Measurements from ENCODE around the gene NKX2-1. TPM values are rescaled to one million over a fixed set of nuclear protein-coding genes. Genes with fewer than 3 reads are reported as not detected.
"Not testable (repeated sequence)": the region's sequence is repeated elsewhere in the genome, so short reads cannot be mapped to it uniquely, and the experiment has no call there.

Gene NKX2-1
- total RNA-seq (2014; rRNA removed; shearing (Covaris generic)), result not detected in 2 replicates
- not detected in 2 replicates for polyA plus RNA-seq (2014; cell fraction: nucleus; rRNA removed)

DNA sequence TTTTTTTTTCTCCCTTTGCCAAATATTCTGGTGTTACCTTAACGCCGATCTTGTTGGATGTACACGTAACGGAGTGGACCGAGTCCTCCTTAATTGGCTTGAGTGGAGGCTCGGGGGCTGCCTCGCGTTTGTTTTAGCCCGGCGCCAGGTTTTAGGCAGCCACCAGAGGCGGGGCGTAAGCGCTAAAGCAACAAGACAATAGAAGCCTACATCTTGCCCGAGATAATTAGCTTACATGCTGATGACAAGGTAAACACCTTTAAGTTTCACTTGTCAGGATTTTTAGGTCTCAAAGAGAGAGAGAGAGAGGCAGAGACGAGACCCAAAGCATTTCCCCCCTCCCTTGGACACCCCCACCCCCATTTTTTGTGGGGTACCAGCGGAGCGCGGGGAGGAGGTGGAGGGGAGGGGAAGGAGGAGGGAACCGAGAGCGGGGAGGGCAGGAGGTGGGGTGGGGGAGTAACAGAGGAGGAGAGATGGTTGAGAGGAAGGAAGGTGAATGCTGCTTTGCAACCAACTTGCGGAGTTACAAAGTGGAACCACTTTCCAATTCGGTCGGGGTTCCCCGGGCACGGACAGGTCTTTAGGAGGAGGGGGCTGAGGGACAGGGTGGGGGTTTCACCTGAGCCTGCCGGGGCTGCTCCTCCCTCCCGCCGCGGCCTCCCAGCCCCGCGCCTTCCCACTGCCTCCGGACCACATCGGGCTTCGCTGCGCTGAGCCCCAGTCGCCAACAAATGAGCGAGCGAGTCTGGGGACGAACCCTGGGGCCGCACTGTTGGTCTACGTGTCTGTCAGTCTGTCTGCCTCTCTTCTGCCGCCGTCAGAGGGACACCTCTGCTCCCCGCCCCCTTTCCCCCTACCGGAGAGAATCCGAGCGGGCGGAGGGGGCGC, at the start of gene NKX2-1:
Gene NKX2-1 (minus strand): TSS at position 802 of the 891 bp plus-strand sequence. CDS start 103 bp downstream, at position 699.
- DNase-seq (ENCODE audit: extremely low read depth, low read depth), result no peak

DNA sequence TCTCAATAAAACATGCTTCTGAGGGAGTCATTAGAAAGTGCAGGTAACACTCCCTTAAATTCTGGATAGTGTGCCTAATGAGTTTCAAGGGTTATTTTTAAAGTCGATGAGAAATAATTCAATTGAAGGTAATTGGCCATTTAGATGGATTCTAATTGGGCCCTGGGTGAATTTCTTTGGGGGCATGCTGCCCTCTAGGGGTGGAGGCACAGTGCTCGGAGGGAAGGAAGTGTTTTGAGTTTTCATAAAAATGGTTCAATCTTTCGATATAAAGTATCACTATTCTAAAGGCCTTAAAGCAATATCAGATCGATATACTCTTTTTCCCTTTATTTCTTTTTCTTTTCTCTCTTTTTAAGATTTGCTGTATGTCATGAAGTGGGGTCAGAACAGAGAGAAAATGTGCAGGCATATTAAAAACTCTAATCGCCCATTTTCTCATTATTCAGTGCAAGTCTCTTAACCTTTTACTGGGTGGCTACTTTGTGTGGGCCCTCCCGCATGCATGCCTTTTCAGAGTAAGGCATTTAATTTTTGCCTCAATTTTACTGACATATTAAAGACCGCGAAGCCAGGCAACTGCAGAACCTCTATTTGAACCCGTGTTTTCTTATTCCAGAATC, 36.9 kb upstream of the NKX2-1 start:
- peak; percentile 24 for DNase-seq (ENCODE audit: extremely low read depth, low read depth)

DNA sequence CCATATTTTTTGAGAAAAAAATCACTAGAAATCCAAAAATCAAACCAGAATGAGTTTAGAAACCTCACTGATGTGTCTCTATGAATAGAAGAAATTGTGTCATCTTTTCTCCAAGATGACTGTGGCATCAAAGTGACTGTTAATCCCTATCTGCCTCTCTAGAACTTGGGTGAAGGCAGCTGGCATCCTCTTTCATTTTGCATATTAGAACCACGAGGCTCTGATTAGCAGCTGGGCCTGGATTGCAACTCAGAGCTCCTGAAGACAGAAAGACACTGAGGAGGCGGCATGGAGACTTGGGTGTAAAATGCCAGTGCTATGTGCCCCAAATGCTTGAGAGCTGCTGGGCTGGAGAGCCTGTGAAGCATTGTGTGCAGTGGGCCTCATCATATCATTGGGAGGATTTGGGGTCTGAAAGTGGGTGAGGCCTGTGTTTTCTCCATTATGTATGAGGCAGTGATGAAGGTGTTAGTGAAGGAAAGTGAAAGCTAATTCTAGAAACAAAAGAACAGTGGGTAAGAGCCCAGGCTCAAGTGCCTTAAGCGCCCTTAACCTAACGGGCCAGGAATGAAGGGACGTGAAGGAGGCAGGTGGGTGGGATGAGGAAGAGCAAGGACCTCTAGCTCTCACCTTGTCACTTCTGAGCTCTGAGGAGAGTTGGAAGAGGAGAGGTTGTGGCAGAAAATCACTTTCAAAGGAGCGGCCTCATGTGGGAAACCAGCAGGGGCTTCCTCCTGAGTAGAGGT, 36.1 kb upstream of the NKX2-1 start:
- DNase-seq (ENCODE audit: extremely low read depth, low read depth), result no peak

DNA sequence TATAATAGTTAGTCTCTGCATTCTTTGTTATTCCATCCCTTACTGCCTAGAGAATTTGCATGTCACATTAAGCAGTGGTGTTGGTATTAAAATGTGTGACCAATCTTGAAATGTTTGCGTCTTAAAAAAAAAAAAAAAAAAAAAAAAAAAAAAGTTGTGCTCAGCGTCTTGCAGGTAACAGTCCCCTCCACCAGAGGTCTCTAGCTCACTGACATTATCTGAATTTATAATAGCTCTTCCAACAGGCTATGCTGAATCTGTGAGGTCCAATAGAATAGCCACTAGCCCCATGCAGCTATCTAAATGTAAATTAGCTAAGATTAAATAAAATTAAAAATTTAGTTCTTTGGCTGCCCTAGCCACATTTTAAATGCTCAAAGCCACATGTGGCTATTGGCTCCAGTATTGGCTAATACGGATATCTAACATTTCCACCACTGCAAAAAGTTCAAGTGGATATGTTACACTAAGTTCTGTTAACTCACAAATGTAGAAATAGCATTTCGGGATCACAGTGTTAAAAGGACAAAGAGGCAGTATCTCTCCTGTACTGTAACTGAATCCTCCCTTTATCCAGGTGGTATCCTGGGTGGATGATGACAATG, 33.7 kb upstream of the NKX2-1 start:
- DNase-seq (ENCODE audit: extremely low read depth, low read depth), result peak; percentile 48

DNA sequence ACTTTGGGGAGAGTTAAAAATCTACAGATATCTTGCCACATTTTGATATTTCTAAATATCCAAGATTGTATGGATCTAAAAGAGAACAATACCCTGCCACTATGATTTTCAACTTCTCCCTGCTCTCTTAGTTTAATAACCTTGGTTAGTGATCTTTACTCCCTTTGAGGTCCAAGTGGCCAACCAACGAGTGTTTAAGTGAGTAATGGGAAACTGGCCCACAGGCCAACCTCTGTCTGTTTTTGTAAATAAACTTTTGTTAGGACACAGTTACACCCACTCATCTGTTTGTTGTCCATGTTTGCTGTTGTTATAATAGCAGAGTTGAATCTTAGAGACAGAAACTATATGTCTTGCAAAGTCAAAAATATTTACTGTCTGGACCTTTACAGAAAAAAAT, 30.9 kb upstream of the NKX2-1 start:
- DNase-seq (ENCODE audit: extremely low read depth, low read depth), result no peak

DNA sequence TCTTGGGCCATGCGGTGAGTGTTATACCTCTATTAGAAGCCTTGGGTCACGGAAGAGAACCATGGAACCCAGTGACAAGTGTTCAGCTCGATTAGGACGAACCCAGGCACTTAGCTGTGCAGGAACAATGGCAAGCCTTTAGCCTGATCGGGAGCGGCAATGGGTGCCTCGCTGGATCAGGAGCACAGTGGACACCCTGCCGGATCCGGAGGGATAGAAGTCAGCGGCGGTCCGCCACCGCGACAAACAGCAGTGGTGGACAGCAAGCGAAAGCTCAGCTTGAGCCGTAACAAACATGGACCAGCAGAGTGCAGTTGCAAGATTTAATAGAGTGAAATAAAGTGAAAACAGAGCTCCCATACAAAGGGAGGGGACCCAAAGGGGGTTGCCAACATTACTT, 24.2 kb upstream of the NKX2-1 start:
- DNase-seq (ENCODE audit: extremely low read depth, low read depth), result not testable (repeated sequence)

DNA sequence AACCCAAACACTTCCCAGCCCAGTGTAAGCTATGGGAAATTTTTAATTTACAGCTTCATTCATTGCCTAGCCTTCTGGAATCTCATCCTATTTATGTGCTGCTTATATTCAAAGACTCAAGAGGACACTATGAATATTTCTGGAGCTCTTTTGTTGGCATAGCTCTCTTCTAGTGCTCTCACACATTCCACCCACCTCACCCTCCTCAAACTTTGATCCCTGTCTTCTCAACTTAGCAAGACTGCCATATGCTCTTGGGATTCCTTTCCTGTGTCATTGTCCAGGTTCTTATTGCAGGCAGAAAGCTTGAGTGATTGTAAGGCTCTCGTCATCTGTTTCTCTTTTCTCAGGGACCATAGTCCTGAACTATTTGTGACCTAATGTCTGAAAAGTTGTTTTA, 18.0 kb upstream of the NKX2-1 start:
- no peak for DNase-seq (ENCODE audit: extremely low read depth, low read depth)

DNA sequence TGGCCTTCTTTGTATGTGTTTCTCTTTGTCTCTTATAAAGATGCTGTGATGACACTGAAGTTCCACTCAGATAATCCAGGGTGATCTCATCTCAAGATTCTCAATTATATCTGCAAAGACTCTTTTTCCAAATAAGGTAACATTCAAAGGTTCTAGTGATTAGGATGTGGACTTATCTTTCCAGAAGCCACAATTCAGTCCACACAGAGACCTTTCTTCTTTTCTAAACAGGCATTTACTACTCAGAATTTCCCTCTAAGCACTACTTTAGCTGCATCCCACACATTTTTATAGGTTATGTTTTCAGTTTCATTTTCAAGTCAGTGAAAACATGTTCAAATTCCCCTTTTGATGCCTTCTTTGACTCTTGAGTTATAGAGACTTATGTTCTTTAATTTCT, 9.0 kb upstream of the NKX2-1 start:
- DNase-seq (ENCODE audit: extremely low read depth, low read depth), result no peak

DNA sequence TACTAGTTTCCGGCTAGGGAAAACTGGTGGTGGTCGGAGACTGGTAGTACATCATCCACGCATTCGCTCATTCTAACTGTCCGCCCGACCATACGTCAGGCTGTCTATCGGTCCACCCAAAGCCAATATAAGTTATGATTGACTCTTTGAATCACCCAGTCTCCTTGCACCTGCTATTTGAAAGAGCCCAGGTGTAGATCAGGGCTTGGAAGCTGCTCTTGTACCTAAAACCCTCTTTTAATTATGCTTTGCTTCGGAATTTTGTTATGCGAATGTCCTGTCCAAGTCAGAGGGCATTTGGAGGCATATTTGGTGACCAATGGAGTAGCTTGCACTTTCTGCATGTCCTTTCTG, 5.7 kb upstream of the NKX2-1 start:
- no peak for DNase-seq (ENCODE audit: extremely low read depth, low read depth)

DNA sequence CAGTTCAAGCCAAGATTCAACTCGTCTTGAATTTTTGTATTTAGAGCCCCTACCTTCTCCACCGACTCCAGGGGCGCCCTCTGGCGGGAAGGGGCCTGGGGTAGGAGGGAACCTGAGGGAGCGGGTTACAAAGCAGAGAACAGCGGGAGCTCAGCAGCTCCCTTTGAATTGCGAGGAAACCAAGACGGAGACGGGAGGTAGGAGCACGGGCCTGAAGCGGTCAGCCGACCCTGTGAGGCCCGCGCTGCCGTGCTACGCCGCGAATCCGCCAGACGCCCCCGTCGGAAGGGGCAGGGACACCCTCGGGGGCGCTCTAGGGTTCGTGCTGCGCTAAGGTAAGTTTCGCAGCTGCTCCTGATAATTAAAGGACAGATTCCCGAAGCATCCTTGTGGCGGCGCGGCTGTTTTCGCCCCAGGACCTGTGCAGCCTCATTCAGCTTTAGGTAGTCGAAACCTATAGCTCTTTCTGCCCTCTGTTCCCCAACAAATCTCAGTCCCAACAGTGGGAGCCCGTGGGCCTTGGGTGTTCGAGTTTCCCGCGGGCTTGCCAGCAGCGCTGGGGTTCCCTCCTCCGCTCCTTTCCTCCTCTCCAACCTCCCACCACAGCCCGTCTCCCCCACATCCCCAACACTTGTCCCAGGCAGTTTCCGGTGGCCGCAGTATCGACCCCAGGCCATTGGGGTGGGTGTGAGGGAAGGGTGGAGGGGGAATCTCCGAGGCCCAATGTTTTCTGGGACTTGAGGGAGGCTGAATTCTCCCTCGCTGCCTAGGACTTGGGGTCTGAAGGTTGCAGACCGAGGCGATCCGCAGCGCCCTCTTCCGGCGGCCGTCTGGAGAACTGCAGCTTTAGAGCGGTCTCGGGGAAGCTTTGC, 5.1 kb upstream of the NKX2-1 start:
- DNase-seq (ENCODE audit: extremely low read depth, low read depth), result peak; percentile 55

DNA sequence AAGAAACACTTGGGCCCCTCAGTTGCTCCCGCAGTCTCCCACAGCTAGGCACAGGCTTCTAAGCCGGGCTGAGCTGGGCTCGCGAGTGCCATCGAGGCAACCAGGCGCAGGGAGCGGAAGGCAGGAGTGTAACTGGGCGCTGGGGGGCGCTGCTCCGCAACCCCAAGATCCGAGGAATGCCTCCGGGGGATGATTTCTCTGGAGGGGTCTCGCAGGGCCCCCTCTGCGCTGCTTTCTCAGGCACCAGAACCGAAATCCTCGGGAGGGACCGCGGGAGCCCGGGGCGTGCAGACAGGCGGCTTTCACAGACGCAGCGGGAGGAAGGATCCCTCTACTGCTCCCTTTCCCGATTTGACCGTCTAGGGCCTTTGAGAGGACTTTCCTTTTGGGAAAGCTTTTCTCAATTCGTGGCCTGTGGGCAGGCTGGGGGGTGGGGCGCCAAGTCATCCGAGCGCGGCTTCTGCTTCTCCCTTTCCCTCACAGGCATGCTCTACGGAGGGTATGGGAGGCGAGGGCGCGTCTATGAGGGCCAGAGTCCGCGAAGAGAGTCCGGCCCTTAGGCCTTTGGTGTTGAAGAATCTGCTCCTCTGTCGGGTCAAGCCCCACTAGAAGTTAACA, 4.3 kb upstream of the NKX2-1 start:
- no peak for DNase-seq (ENCODE audit: extremely low read depth, low read depth)

DNA sequence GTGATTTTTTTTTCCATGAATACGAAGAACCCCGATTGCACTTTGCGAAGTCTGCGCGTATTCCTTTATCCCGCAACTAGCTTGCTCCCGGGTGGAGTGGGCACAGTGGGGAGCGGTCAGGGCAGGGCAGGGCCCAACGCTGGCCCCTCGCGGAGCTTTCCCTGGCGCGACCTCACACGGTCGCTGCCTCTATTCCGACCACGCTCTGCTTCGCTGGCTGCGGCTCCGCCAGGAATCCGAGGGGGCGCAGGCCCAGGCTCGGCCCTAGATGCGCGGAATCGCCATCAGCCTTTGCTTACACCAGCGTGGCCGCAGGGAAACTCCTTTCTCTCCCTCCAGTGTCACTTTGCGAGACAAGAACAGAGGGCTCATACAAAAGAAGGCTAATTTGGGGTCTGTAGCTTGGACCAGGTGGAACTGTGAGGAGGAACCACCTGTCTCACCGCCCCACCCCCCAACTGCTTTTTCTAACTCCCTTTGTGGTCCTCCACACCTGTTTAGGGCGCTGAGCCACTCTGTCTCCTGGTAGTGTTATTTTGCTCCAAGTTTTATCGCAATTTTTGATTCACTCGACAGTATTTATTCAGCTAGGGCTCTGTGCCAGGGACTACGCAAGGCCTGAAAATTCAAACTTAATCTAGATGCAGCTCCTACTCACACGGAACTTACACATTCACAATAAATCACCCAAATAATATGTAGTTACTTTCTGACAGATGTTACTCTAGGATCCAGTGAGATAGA, 3.1 kb upstream of the NKX2-1 start:
- DNase-seq (ENCODE audit: extremely low read depth, low read depth), result no peak

DNA sequence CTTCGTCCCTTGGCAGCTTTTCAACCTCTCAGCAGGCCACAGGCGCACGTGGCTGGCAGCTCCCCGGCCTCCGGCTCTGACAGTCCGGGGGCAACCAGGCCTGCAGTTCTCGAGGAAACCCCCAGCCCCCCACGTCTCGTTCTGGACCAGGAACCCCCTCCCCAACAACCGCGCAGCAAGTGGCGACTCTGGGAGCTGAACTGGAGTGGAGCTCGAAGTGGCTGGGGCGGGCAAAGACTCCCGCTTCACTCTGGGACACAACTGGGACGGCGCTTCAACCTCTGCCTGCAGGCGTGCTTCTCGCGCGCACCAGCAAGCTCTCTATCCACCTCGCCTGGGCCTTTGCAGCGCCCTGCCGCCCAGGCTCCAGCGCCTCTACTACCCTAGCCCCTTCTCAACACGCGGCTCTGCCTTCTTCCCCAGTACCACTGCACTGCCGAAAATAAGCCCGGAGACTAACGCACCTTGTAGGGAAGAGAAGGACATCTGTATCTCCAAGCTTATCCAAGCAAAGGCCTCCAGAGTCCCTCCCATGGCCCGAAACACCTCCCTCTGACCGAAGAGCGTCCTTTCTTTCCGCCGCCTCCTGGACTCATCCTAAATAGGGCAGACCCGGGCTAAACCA, 2.4 kb upstream of the NKX2-1 start:
- no peak for DNase-seq (ENCODE audit: extremely low read depth, low read depth)

DNA sequence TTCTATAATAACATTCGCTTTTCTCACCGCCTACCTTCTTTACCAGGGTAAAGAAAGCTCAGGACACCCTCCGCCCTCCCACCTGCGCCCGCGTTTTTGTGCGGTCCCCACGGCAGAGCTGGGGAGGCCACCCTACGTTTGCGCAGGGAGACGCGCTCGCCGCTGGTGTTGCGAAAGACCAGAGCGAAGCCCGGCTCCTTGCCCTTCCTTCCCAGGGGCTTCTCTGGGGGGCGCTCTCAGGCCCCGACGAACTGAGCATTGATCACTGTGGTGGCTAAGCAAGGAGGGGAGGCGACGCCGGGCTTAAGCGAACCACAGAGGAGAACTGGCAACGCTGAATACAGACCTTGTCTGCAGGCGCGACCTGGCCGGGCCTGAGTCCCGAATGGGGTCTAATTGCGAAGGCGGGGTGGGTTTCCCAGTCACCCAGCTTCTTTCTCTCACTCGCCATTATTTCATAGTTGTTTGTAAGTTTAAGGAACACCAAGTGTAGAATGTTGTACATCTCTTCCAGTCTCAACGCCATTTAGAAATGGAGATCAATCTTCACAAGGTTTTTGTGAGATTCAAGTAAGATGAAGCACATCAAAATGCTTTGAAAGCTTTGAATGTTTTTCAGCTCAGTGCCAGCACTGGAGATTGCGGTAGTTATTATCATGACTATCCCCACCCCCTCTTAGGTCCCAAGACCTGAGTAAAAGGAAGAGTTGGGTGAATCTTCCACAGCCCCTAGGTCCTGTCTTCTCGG, 1.7 kb upstream of the NKX2-1 start:
- DNase-seq (ENCODE audit: extremely low read depth, low read depth), result no peak

DNA sequence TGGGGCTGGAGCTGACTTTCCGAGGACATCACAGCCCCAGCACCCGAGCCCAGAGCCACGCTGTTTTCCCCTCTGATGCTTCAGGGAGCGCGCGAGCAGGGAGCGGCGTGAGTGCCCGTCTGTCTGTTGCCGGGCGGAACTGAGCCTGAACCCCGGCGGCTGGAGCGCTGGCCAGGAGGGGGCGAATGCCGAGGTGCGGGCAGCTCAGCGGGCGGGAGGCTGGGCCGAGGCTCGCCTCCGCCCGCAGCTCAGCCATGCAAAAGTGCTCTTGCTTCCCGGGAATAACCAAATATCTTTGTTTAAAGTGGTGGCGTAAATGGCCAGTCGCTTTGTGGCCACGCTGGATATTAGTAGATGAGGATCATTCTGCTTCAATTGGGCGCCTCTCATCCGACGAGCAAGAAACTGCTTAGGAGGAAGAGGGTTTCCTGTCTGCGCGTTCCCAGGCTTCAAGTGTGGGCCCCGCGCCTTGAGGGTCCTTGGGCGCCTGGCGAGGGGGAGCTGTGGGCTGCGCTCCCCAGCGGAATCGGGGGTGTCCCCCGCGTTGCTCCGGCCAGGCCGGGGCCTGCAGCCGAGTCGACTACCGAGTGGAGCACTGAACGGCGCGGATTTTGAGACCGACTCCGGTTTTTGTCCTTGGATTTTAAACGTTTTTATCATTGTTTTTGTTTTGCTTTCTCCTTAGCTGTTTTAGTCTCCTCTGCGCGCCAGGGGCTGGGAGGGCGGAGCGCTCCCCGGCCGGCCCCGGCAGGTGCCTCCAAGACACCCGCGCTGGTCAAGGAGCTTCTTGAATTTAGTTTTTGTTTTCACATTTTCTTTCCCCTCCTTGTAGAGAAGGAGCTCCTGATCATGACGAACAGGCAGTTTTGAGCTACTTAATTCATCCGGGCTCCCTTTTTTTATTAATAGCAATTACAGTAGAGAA, 831 bp upstream of the NKX2-1 start:
- DNase-seq (ENCODE audit: extremely low read depth, low read depth), result peak; percentile 54

DNA sequence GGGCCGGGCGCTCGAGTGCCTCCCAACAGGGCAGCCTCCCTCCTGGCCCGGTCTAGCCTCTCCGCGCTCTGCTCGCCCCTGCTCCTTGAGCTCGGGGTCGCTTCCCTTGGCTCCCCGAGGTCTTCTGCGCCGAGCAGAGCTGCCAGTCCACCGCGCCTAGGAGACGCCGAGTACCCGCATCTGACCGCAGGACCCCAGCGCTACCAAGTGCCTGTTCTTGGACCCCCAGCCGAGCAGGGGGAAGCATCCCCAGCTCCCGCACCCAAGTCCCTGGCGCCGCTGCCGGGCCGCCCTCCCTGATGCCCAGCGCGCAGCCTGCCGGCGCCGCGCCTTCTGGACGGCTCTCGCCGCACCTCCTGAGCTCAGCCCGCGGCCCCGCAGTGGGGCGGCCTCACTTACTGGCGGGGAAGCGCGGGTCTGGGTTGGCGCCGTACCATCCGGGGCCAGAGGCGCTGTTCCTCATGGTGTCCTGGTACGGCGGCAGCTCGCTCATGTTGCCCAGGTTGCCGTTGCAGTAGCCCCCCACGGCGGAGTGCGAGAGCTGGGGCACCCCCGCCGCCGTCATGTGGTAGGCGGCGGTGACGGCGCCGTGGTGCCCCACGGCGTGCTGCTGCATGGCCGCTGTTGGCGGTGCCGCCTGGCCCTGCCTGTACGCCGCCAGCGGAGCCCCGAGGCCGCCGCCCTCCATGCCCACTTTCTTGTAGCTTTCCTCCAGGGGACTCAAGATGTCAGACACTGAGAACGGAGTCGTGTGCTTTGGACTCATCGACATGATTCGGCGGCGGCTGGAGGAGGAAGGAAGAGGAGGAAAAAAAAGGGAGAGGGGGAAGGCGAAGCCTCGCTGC, 1.2 kb downstream of the NKX2-1 start:
- DNase-seq (ENCODE audit: extremely low read depth, low read depth), result no peak
